D721Med (cell line): ENCODE data around the gene FOXO1.

Experiments used
- DNase-seq: peaks from one replicate; pipeline ENCODE4 v3.0.0; 2011; ENCODE audit warnings: low spot score; ENCODE audit not compliant: insufficient read length
- FAIRE-seq: peaks from 2 replicates; lab custom pipeline; 2011; peaks lifted over from hg19 to GRCh38; lab: Jason Lieb, UNC
- TF ChIP-seq, protein P1 (sequence below): IDR thresholded peaks from 2 replicates; pipeline ENCODE4 v1.5.1; 2012; ENCODE audit warnings: mild to moderate bottlenecking, control low read depth; ENCODE audit not compliant: insufficient read depth; ENCODE audit errors: missing control alignments

FOXO1 gene

DNA sequence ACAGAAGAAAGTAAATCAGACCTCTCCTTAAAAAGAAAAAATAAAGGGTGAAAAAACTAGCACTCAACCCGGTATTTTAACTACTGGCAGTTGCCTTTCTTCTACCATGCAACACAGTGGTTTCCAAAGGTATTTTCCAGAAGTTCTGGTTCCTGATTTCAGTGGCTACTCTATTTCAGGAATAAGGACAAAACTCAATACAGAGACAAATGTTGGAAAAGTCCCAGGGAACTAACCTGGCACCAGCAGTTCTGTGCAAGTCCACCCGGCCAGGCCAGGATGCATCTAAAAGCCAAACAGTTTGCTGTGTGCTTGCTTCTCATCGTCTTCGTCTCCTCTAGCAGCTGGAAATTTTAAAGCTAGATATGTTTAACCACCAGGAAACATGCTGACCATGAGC, 52.5 kb downstream of the FOXO1 start:
- FAIRE-seq, result no peak

DNA sequence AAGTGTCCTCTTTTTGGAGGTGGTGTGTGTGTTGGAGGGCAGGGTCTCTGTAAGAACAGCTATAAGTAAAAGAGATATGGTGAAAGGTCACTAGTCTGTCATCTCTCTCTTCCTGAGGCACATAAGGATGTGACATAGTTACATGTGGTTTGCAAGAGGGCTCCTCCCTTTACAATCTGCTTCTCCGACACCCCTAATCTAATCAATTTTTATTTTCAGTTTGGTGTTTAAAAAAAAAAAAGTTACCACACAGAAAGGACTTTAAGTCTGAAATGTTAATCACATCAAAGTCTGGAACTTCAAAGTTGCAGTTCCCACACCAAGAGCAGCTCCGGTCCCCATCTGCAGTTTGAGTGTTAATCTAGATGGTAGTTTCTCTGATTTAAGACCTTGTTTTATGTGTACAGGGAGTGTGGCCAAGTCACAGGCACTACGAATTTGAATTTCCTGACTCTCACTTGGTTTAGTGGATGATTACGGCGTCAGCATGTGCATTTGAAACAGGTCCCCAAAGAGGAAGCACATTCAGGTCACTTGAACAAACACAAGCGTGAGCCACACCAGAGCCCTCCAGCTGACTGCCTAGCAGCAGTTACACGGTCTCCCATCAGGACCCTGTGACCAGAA, 53.1 kb downstream of the FOXO1 start:
- DNase-seq (no peak), FAIRE-seq (no peak)
- TF ChIP-seq, protein P1, sequence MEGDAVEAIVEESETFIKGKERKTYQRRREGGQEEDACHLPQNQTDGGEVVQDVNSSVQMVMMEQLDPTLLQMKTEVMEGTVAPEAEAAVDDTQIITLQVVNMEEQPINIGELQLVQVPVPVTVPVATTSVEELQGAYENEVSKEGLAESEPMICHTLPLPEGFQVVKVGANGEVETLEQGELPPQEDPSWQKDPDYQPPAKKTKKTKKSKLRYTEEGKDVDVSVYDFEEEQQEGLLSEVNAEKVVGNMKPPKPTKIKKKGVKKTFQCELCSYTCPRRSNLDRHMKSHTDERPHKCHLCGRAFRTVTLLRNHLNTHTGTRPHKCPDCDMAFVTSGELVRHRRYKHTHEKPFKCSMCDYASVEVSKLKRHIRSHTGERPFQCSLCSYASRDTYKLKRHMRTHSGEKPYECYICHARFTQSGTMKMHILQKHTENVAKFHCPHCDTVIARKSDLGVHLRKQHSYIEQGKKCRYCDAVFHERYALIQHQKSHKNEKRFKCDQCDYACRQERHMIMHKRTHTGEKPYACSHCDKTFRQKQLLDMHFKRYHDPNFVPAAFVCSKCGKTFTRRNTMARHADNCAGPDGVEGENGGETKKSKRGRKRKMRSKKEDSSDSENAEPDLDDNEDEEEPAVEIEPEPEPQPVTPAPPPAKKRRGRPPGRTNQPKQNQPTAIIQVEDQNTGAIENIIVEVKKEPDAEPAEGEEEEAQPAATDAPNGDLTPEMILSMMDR, result no peak

More for the DNA sequence above, 52.5 kb downstream of the FOXO1 start:
- no peak for DNase-seq
- TF ChIP-seq, protein P1, result no peak

DNA sequence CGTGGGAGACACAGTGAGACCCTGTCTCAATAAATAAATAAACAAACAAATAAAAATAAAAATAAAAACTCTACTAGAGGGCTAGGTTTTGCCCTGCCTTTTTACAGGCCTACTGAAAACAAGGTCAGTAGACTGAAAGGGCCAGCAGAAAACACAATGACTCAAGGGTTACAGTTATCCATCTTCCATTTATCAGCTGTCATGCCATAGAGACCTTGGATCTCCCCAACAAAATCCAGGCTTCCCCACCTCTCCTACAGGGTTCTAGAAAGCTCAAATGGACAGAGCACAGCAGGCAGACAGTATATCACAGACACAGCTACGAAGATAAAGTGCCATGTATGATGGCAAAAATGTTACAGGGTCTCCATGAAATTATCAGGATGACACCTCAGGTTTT, 54.4 kb downstream of the FOXO1 start:
- DNase-seq (no peak), FAIRE-seq (no peak)
- TF ChIP-seq, protein P1, result no peak

DNA sequence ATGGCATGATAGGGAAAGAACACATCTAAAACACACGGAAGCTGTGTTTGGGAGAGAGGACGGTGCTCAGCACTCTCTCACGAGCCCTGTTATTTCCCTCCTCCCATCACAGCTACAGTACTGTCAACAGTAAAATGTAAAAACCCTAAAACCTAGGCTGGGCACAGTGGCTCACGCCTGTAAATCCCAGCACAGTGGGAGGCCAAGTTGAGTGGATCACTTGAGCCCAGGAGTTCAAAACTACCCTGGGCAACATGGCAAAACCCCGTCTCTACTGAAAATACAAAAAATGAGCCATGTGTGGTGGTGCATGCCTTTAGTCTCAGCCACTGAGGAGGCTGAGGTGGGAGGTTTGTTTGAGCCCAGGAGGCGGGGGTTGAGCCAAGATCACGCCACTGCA, 54.8 kb downstream of the FOXO1 start:
- no peak for DNase-seq
- TF ChIP-seq, protein P1, result no peak
- no peak for FAIRE-seq

DNA sequence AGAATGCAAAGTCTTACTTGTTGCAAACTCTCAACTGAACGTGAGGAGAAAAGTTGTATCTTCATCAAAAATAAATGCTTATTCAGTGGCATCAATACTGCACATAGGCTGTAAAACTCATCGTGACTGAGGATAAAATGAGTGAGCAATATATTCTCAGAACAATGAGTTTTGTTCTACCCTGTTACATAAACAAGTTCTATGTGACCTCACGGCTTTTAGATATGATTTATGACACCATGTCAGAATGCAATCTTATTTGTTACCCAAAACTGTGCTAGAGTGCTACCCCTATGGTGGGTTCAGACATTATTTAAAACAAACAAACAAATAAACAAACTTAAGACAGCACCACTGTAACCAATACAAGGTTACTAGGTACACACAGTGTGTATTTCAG, 55.4 kb downstream of the FOXO1 start:
- DNase-seq (no peak), FAIRE-seq (no peak)
- TF ChIP-seq, protein P1, result no peak

DNA sequence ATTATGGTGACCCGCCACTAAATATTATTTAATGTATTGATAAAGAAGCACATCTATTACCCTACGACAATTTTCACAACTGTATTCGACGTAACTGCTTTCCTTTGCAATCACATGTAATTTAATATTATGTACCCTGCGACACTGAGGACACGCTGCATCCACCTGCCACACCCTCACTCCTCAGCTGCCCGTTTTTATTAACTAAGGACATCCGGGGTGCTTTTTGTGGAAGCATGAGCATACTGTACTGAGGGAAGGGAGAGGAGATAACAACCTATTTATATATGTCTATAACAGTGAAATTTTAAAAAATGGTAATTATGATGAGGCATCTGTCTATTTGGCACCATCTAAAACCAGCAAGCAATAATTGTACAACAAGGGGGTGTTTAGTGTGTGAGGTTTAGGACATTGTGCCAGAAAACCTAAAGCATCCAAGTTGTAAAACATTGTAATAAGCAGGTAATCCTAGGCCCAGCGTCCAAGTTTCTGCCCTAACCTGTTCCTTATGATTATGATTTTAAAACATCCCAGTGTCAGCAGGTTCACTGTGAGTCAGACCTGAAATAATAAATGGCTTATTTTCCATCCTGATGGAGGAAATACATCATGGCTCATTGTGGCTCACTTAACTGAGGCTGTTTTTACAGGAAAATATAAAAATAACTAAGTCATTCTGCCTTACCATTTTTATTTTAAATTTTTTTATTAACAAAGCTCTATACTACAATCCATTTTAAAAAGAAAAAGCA, 56.3 kb downstream of the FOXO1 start:
- DNase-seq, result no peak
- TF ChIP-seq, protein P1, result no peak
- no peak for FAIRE-seq

DNA sequence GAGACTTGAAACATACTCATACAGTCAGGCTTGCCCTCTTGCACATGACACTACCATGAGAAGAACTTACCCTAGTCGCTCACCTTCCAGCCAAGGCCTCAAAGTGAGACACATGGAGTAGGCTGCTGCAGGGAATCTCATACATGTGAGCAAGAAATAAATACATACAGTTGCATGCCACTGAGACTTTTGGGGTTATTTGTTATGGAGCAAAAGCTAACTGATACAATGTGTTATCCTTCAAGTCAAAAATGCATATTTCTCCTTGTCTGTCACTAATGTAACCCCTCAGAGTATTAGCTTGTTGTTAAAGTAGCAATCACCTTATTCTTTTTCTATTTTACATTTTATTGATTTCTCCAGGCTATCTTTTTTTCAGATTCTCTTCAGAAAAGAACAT, 58.1 kb downstream of the FOXO1 start:
- TF ChIP-seq, protein P1, result no peak
- DNase-seq, result no peak
- no peak for FAIRE-seq
